Aorta (tissue), 5 donors: ENCODE measurements around the gene SAMM50. TPM values are rescaled to one million over a fixed set of nuclear protein-coding genes. Genes with fewer than 3 reads are reported as not detected.

Source experiments
- ATAC-seq: fragments of 200-7000 bp; cut with Tn5 transposase; one replicate; pipeline ENCODE4 v1.9.1; 2022; ENCODE audit warnings: moderate library complexity; ENCODE audit not compliant: low FRiP score
- DNase-seq, 2 donors: peaks; one replicate each; pipeline ENCODE4 v3.0.0-alpha.2; 2020
- H3K27ac ChIP-seq, 2 donors: one replicate each; pipeline ENCODE4 v1.5.1; 2013; ENCODE audit warnings: low read length in 2 of 2, mild to moderate bottlenecking in 2 of 2, moderate library complexity in 2 of 2, control low read depth in 1 of 2, inconsistent platforms in 1 of 2, low read depth in 1 of 2
- H3K27me3 ChIP-seq, 2 donors: one replicate each; pipeline ENCODE4 v1.6.1; 2013; ENCODE audit warnings: control low read depth in 1 of 2, low read length in 1 of 2, mild to moderate bottlenecking in 1 of 2, moderate library complexity in 1 of 2; ENCODE audit not compliant: insufficient read depth in 2 of 2, control insufficient read depth in 1 of 2
- H3K36me3 ChIP-seq, 2 donors: one replicate each; pipeline ENCODE4 v1.6.1; 2013; ENCODE audit warnings: control low read depth in 1 of 2, low read length in 1 of 2, mild to moderate bottlenecking in 1 of 2; ENCODE audit not compliant: insufficient read depth in 2 of 2, control insufficient read depth in 1 of 2
- H3K4me1 ChIP-seq, 2 donors: one replicate each; pipeline ENCODE4 v1.6.1; 2013; ENCODE audit warnings: low read length in 2 of 2, control low read depth in 1 of 2, mild to moderate bottlenecking in 1 of 2, moderate library complexity in 1 of 2; ENCODE audit not compliant: insufficient read depth in 2 of 2, control insufficient read depth in 1 of 2
- H3K4me3 ChIP-seq, 2 donors: one replicate each; pipeline ENCODE4 v1.5.1; 2013; ENCODE audit warnings: low read length in 2 of 2, control low read depth in 1 of 2, mild to moderate bottlenecking in 1 of 2
- H3K9me3 ChIP-seq: one replicate; pipeline ENCODE4 v1.6.1; 2013; ENCODE audit warnings: mild to moderate bottlenecking, low read length; ENCODE audit not compliant: control insufficient read depth
- WGBS, 2 donors: extraction: QIAGEN DNeasy Blood & Tissue Kit; methylation state at CpG; one replicate each; pipeline ENCODE4 v1.1.7; 2013; 5-methylcytosine and 5-hydroxymethylcytosine counted together
- intact Hi-C, 2 donors: fragments of 100-400 bp; cut with DNase I; formaldehyde crosslinking; loops; one replicate each; pipeline versions ENCODE4 v1.14.2 to v1.15.0; 2022
- polyA plus RNA-seq, 2 donors: library from polyadenylated mRNA; stranded (reverse); fragments of 200-250 nt; gene quantifications; one replicate each; pipeline ENCODE4 v1.2.3, GENCODE V29; 2013
- total RNA-seq, 2 donors: library from RNA; stranded (reverse); fragmentation: NEBNext Ultra II Directional; extraction: Animal tissue kit (Norgen Biotek cat#: 25700); gene quantifications; one replicate each; pipeline ENCODE4 v1.2.1, GENCODE V29; 2021
- donor health status: healthy with polysubstance abuse.
- donor health status: Bipolar disorder and iron deficiency.
- donor health status: DM: no; HTN: no; CAD: no.
- donor health status: DM: no; HTN: no; CAD: no.
- donor health status: DM: yes; HTN: yes; CAD: no.

SAMM50 gene
- total and polyA plus RNA-seq, 4 donors: 20.9 to 29.7 (median 29.3) TPM

DNA sequence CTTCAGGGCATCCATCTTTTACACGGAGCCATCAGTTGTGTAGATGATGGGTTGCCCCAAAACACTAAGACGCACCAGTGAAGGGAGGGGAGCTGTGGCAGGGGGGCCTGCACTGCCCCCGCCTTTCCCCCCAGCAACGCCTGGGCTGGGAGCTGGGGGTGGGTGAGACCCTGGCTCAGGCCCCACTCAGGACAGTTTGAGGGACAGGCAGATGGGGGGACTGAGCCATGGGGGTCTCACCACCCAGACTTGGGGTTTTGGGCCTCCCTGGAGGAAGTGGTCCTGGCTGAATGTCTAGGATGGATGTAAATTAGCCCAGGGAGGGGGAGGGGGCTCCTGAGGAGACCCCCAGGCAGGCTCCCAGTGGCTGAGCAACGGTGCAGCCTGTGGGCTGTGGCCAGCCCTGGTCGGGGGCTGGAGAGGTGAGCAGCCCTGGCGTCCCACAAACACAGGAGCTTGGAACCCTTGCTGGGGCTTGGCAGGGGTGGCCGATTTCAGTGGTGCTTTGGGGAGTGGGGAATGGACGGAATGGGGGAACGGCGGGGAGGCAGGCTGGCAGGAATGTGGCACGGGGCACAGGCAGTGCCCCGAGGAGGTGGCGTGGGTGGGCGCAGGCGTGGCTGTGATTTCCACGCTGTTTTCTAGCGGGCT, 74.9 kb downstream of the SAMM50 start:
- no peaks in the 10 kb centered on the region for H3K4me1 ChIP-seq
- no peak for DNase-seq
- 87% methylated on average over 18 of the region's 18 CpGs for WGBS, 2 donors

DNA sequence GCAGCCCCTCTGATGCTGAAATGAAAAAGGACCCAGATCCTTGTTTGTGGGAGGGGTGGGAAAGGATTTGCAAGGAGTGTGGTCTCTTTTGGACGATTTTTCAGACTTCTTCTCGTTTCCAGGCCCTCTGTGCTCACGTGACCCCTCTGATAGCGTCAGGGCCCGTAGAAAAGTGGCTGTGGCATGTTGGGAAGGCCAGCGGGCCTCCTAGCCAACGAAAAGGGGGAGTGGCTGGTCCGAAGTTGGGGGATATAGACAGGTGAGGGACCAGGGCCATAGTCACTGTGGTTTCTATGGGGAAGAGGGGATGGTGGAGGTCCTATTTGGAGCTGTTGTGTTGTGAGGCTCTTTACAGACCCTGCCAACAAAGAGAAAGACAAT, 75.5 kb downstream of the SAMM50 start:
- H3K27me3 ChIP-seq: no peaks in the 10 kb centered on the region
- intact Hi-C loops: no loop called here
- no peak overlapping the region for H3K4me3 ChIP-seq
- 77 to 84% methylated on average over 8 of the region's 8 CpGs for WGBS, 2 donors
- DNase-seq: peak in 1 of 2 donors; percentile 52
- H3K4me1 ChIP-seq: no peaks in the 10 kb centered on the region
- ATAC-seq: no peak
- no peak overlapping the region for H3K27ac ChIP-seq
- H3K36me3 ChIP-seq: no peaks in the 10 kb centered on the region
- peaks cover 1% of the 10 kb centered on the region for H3K9me3 ChIP-seq

More for the DNA sequence above, 74.9 kb downstream of the SAMM50 start:
- no peak overlapping the region for H3K4me3 ChIP-seq
- no peak for ATAC-seq
- intact Hi-C loops: no loop called here
- H3K27me3 ChIP-seq: no peaks in the 10 kb centered on the region
- no peak overlapping the region for H3K27ac ChIP-seq
- no peaks in the 10 kb centered on the region for H3K36me3 ChIP-seq
- peaks cover 1% of the 10 kb centered on the region for H3K9me3 ChIP-seq

GRCh38 chr22:44031158-44031952, 76.1 kb downstream of the SAMM50 start:
- Histone ChIP-seq H3K27me3 (no peaks in the 10 kb centered on the region), H3K36me3 (no peaks in the 10 kb centered on the region), H3K4me3 (no peak overlapping the region), H3K9me3 (peaks cover 1% of the 10 kb centered on the region), H3K27ac (no peak overlapping the region), H3K4me1 (no peaks in the 10 kb centered on the region)
- DNase-seq: peak in 1 of 2 donors; percentile 48
- 75 to 79% methylated on average over 21 of the region's 21 CpGs for WGBS, 2 donors
- ATAC-seq: no peak
- intact Hi-C loops: no loop called here

- no peaks in the 10 kb centered on the region for H3K4me1 ChIP-seq
- WGBS, 2 donors: 85 to 86% methylated on average over 14 of the region's 14 CpGs
- intact Hi-C loops: no loop called here
Observed at GRCh38 chr22:44032126-44032730, 77.0 kb downstream of the SAMM50 start.

GRCh38 chr22:44033287-44033686, 78.0 kb downstream of the SAMM50 start:
- Histone ChIP-seq H3K4me1 (no peaks in the 10 kb centered on the region), H3K4me3 (no peak overlapping the region), H3K9me3 (peaks cover 1% of the 10 kb centered on the region), H3K36me3 (no peaks in the 10 kb centered on the region), H3K27ac (no peak overlapping the region), H3K27me3 (no peaks in the 10 kb centered on the region)
- no peak for ATAC-seq
- intact Hi-C loops: no loop called here
- 93 to 94% methylated on average over 7 of the region's 7 CpGs for WGBS, 2 donors
- no peak for DNase-seq

More at GRCh38 chr22:44032126-44032730, 77.0 kb downstream of the SAMM50 start:
- DNase-seq (peak in 1 of 2 donors; percentile 21), ATAC-seq (no peak)
- Histone ChIP-seq H3K27ac (no peak overlapping the region), H3K4me3 (no peak overlapping the region), H3K9me3 (peaks cover 1% of the 10 kb centered on the region), H3K27me3 (no peaks in the 10 kb centered on the region), H3K36me3 (no peaks in the 10 kb centered on the region)

GRCh38 chr22:44033694-44034093, 78.5 kb downstream of the SAMM50 start:
- Histone ChIP-seq H3K4me3 (no peak overlapping the region), H3K36me3 (no peaks in the 10 kb centered on the region), H3K4me1 (no peaks in the 10 kb centered on the region), H3K9me3 (peaks cover 1% of the 10 kb centered on the region), H3K27ac (no peak overlapping the region), H3K27me3 (no peaks in the 10 kb centered on the region)
- ATAC-seq (no peak), DNase-seq (peak in 1 of 2 donors; percentile 37)
- WGBS, 2 donors: 63 to 66% methylated on average over 8 of the region's 8 CpGs
- intact Hi-C loops: no loop called here

GRCh38 chr22:44037519-44038375, 82.5 kb downstream of the SAMM50 start:
- DNase-seq: no peak
- no peak overlapping the region for H3K4me3 ChIP-seq
- no peak overlapping the region for H3K27ac ChIP-seq
- WGBS, 2 donors: 74% methylated on average over 9 of the region's 9 CpGs
- intact Hi-C loops: no loop called here
- ATAC-seq: peak; percentile 78
- no peaks in the 10 kb centered on the region for H3K27me3 ChIP-seq
- no peaks in the 10 kb centered on the region for H3K36me3 ChIP-seq
- H3K4me1 ChIP-seq: no peaks in the 10 kb centered on the region
- H3K9me3 ChIP-seq: no peaks in the 10 kb centered on the region

DNA sequence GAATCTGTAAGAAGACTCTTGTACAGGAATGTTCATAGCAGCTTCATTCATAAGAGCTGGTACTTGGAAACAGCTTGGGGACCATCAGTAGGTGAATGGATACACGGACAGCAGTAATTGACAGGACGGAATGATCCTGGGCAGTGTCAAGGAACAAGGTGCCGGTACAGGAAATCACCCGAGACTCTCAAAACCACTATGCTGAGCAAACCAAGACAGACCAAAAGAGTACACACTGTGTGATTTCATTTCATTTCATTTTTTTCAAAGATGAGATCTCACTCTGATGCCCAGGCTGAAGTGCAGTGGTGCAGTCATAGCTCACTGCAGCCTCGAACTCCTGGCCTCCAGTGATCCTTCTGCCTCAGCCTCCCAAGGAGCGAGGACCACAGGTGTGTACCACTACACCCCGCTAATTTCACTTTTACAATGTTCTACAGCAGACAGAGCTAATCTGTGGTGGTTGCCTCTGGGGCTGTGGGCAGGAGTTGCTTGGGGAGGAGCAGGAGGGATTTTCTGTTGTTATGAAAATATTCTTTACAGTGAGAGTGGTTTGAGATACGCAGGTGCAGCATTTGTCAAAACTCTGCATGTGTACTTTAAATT, 84.4 kb downstream of the SAMM50 start:
- no peak for DNase-seq
- intact Hi-C loops: no loop called here
- 92 to 94% methylated on average over 8 of the region's 8 CpGs for WGBS, 2 donors

More for the DNA sequence above, 84.4 kb downstream of the SAMM50 start:
- no peak for ATAC-seq
- H3K27ac ChIP-seq: no peak overlapping the region
- H3K4me3 ChIP-seq: no peak overlapping the region
- H3K36me3 ChIP-seq: no peaks in the 10 kb centered on the region
- H3K4me1 ChIP-seq: no peaks in the 10 kb centered on the region
- H3K9me3 ChIP-seq: no peaks in the 10 kb centered on the region
- no peaks in the 10 kb centered on the region for H3K27me3 ChIP-seq
